GM10266 (cell line): ENCODE results near the gene NMU.
A peak's percentile ranks its signal among the peaks of the same experiment; 100 is the strongest.

Experiments
- DNase-seq: peaks from one replicate; pipeline ENCODE4 v3.0.0; 2012; ENCODE audit errors: extremely low spot score
- TF ChIP-seq, protein P1 (sequence below): IDR thresholded peaks from 2 replicates; pipeline ENCODE4 v1.5.1; 2012; ENCODE audit warnings: mild to moderate bottlenecking, low read depth; ENCODE audit not compliant: control insufficient read depth, insufficient read depth; ENCODE audit errors: missing control alignments

Gene NMU

DNA sequence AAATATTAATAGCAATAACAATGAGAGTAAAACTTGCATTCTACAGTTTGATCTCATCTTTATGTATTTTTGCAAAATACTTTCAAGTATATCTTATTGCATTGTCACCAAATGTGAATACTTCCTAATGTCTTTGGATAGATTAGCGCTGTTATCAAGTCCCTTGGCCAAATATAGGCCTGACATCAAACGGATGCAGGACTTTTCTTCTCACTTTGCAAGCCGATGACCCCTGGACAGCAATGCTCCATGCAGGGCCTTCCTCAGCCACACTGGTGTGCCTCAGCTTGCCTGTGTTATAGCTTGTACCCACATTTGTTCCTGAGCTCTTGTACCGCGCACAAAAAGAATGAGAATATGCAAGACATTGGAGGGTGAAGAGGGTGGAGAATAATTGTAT, 18.0 kb upstream of the NMU start:
- no peak for DNase-seq
- TF ChIP-seq, protein P1, sequence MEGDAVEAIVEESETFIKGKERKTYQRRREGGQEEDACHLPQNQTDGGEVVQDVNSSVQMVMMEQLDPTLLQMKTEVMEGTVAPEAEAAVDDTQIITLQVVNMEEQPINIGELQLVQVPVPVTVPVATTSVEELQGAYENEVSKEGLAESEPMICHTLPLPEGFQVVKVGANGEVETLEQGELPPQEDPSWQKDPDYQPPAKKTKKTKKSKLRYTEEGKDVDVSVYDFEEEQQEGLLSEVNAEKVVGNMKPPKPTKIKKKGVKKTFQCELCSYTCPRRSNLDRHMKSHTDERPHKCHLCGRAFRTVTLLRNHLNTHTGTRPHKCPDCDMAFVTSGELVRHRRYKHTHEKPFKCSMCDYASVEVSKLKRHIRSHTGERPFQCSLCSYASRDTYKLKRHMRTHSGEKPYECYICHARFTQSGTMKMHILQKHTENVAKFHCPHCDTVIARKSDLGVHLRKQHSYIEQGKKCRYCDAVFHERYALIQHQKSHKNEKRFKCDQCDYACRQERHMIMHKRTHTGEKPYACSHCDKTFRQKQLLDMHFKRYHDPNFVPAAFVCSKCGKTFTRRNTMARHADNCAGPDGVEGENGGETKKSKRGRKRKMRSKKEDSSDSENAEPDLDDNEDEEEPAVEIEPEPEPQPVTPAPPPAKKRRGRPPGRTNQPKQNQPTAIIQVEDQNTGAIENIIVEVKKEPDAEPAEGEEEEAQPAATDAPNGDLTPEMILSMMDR: no peak

DNA sequence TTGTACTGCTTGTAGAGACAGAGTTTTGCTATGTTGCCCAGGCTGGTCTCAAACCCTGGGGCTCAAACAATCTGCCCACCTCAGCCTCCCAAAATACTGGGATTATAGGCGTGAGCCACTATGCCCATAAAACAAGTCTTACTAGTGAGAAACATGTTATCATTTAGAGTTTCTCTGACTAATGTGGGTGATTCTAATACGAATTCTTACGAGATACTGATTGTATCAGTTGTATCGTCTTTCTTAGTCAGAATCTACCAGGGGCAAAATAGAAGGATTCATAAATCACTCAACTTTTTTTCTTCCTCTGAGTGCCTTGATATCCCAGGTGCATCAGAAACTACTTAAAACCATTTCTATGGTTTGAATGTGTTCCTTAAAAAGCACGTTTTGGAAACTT, 14.4 kb upstream of the NMU start:
- TF ChIP-seq, protein P1: no peak
- no peak for DNase-seq

- no peak for DNase-seq
- TF ChIP-seq, protein P1: no peak
These were observed 1.2 kb upstream of the NMU start for GRCh38 chr4:55637272-55637820.

GRCh38 chr4:55636656-55636999, 530 bp upstream of the NMU start:
- DNase-seq: peak; percentile 13
- TF ChIP-seq, protein P1: no peak

DNA sequence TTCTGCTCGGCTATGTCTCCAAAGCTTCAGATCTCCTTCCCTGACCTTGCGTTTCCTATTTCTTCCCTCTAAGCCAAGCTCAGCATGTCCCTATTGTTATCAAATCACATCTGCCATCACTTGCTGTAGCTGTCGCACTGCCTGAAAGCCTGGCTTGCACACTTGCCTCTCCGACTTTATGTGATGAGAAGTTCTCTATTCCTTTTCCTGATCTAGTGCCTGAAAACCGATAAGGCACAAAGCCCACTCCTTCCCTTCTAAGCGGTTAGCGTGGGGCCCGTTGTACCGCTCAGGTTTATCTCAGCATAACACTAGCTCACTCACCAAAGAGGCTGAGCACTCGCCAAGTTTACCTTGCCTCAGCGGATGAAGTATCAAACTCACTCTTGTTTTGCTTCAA, 816 bp downstream of the NMU start:
- DNase-seq: no peak

DNA sequence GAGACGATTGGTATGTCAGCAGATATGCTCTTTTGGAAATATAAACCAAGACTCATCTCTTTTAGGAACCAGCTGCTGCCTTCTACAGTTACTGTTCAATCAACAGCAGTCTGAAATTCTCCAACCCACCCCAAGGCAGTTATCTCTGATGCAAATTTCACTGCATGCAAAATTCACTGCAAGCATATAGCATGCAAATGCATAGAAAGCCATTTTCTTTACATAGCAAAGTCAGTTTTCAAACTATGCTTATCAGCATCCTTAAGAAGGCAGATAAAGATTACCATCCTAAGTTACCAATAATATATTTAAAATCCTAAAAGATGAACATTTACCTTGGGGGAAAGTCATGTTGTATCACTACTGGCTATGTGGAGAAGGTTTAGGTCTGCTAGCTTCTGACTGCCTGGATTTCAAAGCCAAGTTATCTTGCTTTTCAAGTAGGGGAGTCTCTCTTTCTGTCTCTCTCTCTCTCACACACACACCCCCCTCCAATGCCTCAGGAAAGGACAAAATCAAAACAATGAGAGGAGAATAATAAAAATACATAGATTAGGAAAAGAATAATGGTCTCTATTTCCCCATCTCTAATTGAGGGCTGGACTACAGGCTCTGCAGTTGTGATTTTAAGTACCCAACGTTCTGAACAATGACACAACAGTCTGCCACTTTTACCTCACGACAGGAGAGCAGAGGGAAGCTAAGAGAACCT, 1.5 kb downstream of the NMU start:
- DNase-seq: no peak
- TF ChIP-seq, protein P1: no peak

More for the DNA sequence above, 816 bp downstream of the NMU start:
- TF ChIP-seq, protein P1: no peak

DNA sequence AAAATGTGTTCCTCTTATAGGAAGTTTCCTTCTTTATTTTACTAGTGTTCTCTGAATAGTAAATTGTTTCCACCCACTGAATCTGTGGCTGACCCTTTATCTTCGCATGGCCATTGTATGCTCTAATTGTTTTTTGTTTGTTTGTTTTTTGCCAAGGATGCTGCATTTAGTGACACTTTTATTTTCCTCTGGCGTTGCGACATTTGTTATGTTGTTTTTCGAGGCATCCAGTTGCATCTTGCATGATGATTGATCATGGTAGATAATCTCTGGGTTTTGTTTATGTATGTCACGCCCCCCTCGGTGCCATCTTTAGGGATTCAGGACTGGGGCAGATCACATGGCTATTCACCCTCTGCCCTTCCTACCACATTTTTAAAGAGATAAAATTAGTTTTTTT, 2.2 kb downstream of the NMU start:
- no peak for DNase-seq

More for the DNA sequence above, 2.2 kb downstream of the NMU start:
- TF ChIP-seq, protein P1: no peak
